HG03060 (cell line): ENCODE measurements around the gene UNG.

Source experiments
- ATAC-seq: cut with Tn5 transposase; IDR thresholded peaks from one replicate; pipeline ENCODE4 v1.9.1; 2021; ENCODE audit warnings: low read depth, moderate number of reproducible peaks; ENCODE audit not compliant: unreplicated experiment

UNG gene

DNA sequence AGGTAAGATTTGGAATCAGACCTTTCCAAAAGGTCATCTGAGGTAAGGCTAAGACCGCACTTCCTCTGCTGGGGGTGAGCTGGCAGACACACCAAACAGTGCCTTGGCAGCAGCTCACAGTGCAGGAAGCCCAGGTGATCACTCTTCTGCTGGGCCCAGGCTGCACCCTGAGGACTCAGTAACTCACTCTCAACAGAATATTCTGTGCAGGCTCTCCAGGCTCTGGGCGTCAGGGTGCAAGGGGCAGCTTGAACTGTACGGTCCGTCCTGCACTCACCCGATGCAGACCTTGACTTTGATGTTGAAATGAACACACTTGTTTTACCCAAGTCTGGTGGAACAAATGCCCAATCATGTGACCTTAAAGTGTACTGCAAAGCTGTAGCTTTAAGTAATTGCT is 10.1 kb upstream of the UNG start:
- no peak for ATAC-seq

GRCh38 chr12:109088818-109089217 is 8.6 kb upstream of the UNG start:
- no peak for ATAC-seq

- ATAC-seq = no peak
These were observed 7.7 kb upstream of the UNG start for GRCh38 chr12:109089683-109090082.

GRCh38 chr12:109092497-109093021 is 4.8 kb upstream of the UNG start:
- ATAC-seq = no peak

DNA sequence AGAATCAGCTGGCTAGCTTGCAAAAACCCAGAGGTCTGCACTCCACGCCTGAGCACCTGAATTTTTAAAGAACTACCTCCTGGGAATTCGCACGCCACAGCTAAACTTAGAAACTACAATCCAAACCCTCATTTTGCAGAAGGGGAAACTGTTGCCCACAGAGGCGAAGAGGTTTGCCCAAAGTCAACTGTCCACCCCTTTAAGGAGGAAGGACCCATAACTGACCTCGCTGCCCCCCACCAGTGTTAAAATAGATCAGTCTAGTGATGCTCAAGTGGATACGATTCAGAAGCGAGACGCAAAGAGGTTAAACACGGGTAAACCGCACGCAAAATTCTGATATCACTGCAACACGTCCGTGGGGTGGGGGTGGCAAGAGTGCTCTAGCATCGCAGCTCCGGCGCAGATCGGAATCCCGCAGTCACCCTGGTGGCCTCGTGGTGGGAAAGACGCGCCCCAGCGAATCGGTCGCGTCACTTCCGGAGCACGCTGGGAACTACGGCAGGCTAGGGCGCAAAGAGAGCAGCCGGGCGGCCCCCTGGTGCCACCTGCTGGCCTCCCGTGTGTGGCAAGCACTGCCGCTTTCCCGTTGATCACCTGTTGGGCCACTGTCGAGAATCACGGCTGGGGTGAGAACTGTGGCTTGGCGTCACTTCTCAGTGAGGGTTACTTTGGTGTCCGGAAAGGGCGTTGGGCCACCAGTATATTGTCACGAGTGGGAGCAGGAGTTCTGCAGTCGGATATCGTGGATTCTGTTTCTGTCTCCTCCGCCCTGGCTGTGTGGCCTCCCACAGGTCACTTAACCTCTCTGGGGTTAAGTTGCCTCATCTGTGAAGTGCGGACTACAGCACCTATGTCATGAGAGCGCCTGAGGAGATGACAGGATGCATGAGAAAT is 4.1 kb upstream of the UNG start, which contains the start of gene ALKBH2:
Gene ALKBH2 (minus strand): TSS at position 451 of the 897 bp plus-strand sequence. CDS start 686 bp downstream, outside the sequence.
- peak; percentile 54 for ATAC-seq

GRCh38 chr12:109097140-109097434 is 310 bp upstream of the UNG start:
- no peak for ATAC-seq

DNA sequence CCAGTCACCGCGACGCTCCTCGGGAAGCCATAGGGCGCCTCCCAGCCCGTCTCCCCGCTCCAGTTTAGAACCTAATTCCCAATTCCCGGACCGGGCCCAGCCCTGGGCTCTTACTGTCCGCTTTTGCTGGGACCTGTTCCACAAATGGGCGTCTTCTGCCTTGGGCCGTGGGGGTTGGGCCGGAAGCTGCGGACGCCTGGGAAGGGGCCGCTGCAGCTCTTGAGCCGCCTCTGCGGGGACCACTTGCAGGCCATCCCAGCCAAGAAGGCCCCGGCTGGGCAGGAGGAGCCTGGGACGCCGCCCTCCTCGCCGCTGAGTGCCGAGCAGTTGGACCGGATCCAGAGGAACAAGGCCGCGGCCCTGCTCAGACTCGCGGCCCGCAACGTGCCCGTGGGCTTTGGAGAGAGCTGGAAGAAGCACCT is 797 bp downstream of the UNG start:
- ATAC-seq = peak; percentile 6

GRCh38 chr12:109098651-109099050 is 1.3 kb downstream of the UNG start:
- ATAC-seq = no peak

DNA sequence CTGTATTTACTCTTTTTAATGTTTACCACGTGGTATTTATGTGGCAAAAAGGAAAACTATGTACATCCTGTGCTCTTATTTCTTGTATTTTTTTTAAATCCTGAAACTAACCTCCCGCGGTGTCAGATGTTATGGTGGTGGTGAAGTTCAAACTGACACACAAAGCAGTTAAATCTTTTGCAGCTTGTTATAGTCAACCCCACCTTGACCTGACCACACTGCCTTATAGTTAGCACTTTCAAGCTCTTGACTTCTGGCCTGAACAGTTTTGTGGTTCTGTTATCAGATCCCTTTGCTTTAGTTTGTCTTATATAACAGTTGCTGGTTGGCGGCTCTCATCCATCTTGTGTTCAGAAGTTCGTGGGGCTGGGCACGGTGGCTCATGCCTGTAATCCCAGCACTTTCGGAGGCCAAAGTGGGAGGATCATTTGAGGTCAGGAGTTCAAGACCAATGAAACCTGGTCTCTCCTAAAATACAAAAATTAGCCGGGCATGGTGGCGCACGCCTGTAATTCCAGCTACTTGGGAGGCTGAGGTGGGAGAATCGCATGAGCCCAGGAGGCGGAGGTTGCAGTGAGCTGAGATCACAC is 2.1 kb downstream of the UNG start:
- no peak for ATAC-seq

DNA sequence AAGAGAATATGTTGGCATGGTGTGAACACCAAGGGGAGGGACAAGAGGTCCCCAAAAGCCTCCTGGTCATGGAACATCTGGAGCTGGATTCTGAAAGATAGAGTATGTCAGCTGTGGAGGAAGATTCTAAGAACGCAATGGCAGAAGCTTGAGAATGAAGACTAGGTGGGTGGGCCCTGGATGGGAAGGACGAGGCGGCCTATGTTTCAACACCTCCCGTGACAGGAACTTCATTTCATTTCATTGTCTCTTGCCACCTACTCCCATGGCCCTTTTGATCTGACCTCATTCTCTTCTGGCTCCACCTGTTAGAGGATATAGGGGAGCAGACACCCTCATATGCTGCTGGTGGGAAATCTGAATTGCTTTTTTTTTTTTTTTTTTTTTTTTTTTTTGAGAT is 3.3 kb downstream of the UNG start:
- no peak for ATAC-seq

DNA sequence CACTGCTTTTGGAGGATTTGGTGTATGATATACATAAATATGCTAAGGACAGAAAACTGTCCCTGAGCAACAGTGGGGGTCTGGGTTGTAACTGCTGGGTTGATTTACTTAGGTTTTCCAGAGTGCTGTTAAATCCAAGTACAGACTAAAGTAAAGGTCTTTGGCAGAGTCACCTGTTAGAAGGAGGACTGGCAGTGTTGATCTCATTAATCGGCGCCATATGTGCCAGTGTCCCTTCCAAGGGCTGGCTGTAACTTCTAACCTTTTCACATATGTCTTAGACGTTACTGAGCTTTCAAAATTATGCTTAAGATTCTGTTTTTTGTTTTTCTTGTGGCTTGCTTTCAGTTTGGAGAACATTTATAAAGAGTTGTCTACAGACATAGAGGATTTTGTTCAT is 5.1 kb downstream of the UNG start:
- no peak for ATAC-seq

DNA sequence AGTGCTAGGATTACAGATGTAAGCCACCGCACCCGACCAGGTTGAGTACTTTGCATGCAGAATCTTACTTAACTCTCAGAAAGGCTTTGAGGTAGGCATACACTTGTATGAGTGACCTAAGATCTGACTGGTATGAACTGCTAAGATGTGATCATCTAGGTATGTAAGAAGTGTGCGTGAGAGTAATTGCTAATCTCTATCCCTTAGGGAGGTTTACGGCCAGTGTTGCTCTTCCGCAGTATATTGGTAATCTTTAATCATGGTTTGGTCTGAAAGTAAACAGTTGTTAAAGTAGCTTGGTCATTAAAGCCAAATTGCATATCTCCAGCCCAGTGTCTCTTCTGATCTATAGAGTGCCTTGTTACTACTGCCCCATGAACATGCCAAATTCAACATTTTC is 7.8 kb downstream of the UNG start:
- no peak for ATAC-seq

GRCh38 chr12:109109746-109110350 is 12.5 kb downstream of the UNG start:
- no peak for ATAC-seq

DNA sequence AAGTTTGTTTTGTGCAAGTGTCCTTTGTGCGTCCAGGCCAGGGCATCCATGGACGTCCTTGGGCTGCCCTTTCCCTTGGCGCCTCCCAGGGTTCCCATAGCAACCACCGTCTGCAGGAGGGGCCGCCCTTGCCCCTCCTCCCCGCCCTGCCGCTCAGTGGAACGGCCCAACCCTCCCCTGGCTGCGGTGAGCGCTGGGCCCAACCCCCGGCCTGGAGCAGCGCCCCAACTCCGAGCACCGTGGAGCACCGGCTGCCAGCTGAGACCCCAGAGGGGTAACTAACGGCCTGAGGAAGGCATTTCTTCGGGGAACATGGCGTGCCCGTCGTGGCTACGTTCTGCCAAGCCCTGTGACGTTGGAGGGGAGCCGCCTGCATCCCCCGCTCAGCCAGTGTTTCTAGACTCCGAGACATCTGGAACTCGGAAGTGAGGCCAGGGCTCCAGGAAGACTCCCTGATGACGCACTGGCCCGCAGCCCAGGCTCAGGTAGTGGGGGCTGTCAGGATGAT is 13.6 kb downstream of the UNG start:
- ATAC-seq = no peak

GRCh38 chr12:109112720-109113465 is 15.5 kb downstream of the UNG start:
- no peak for ATAC-seq

DNA sequence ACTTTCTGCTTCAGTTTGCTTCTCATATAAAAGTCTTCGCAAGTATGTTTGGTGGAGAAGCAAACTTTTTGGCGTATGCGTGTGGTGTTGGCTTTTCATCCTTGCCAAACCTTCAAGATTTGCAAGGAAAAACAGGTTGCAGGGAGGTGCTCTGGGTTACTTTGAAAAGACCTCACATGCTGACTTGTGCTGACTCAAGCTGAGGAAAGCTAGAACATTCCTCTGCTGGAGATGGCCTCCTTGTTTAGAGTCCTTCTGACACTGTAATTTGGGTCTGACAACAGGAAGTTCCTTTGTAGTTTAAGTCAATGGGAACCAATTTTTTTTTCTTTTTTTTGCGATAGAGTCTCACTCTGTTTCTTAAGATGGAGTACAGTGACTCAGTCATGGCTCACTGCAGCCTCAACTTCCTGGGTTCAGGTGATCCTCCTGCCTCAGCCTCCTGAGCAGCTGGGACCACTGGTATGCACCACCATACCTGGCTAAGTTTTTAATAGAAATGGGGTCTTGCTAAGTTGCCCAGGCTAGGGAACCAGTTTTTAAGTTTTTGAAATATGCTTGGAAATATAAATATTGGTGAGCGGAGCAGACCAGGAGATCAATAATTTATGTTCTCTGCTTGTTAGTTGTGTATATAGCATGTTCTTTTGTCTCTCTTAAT is 16.4 kb downstream of the UNG start:
- ATAC-seq = no peak

GRCh38 chr12:109114644-109115043 is 17.2 kb downstream of the UNG start:
- no peak for ATAC-seq

DNA sequence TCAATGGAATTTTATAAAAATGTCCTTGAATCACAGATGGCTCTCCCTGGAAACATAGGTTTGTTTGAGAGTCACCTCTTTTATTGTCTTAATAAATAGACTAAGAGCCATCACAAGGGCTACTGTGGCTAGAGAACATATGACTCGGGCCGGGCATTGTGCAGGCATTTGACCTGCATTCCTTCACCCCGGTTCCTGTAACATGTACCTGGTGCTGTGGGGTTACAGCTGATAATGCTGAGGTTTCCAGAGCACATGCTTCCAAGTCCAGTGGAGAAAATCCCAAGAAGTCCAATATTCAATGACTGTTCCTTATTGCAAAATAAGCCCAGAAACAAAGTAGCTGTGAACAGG is 18.0 kb downstream of the UNG start:
- no peak for ATAC-seq

DNA sequence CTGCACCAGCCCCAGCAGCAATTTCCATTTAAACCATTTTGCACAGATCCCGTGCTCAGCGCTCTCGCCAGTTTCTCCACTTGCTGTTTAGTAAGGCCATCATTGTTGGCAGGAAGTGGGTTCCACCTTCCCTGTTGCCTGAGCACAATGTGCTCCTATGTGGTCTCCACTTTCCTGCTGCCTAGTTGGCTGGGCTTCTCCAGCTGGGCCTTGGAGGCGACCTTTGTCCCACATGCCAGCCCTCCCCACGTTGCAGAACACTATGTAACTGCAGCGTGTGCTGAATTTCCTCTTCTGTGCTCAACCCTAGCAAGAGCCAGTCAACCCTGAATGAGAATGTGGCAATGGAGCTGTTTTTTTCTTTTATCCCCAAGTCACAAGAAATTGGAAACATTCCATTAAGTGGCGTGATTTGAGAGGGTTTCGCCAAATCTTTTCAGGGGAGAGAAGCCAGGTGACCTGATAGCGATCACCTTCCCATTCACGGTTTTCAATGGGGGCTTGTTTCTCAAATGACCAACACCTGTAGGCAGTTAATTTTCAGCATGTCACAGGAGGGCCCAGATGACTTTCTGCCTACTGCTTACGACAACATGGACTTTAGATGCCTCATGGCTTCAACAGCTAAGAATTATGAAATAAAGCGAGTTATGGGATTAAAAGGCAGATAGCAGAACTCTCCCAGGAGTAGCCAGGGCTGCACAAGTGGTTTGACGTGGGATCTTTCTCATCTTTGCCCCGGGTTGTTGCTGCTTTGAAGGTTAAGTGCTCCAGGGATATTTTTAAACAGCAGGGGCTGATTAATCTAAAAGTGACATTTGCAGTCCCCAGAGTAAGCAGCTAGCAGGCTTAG is 18.6 kb downstream of the UNG start, which contains the start of gene ACACB:
Gene ACACB (plus strand): TSS at position 830 of the 853 bp plus-strand sequence. CDS start 22,819 bp downstream, outside the sequence.
- no peak for ATAC-seq
